K562 (cell line): ENCODE measurements around the gene PLA1A. TPM values are rescaled to one million over a fixed set of nuclear protein-coding genes. Genes with fewer than 3 reads are reported as not detected.
A peak's percentile ranks its signal among the peaks of the same experiment; 100 is the strongest.

Source experiments
- CCNT2 ChIP-seq: IDR thresholded peaks from 2 replicates; pipeline ENCODE4 v1.6.1; 2011; ENCODE audit warnings: borderline replicate concordance, low read depth, mild to moderate bottlenecking, moderate library complexity, mixed read lengths, low read length; ENCODE audit not compliant: insufficient read length; ENCODE audit errors: extremely low read depth
- CXXC5 ChIP-seq: fragments of 250-450 bp; sonication (Bioruptor Pico); IDR thresholded peaks from 2 replicates; pipeline ENCODE4 v1.8.0; 2022; ENCODE audit warnings: inconsistent platforms, mild to moderate bottlenecking, moderate library complexity
- HCFC1 ChIP-seq: IDR thresholded peaks from 2 replicates; pipeline ENCODE4 v1.6.1; 2012; ENCODE audit warnings: low read depth, low read length, improper control_type of control experiment
- MEF2D ChIP-seq: conservative IDR thresholded peaks from 2 replicates; pipeline ENCODE4 v1.6.1; 2016; ENCODE audit warnings: low read depth, missing genetic modification characterization, missing compliant biosample characterization
- MEIS2 ChIP-seq: fragments of 450-650 bp; IDR thresholded peaks from 2 replicates; pipeline ENCODE4 v1.6.1; 2014; ENCODE audit warnings: mild to moderate bottlenecking; ENCODE audit not compliant: partially characterized antibody
- NR4A1 ChIP-seq, 2 experiments: fragments of 250-450 bp in 1 of 2; fragments of 450-650 bp in 1 of 2; sonication (Bioruptor Pico) in 1 of 2; IDR thresholded peaks; 2 replicates each; pipeline versions ENCODE4 v1.4.0 to v1.6.1; 2016 to 2020; ENCODE audit warnings: mild to moderate bottlenecking in 2 of 2, missing compliant biosample characterization in 1 of 2, missing genetic modification characterization in 1 of 2, moderate library complexity in 1 of 2
- POLR2A ChIP-seq: fragments of 450-650 bp; conservative IDR thresholded peaks from 2 replicates; pipeline ENCODE4 v1.6.1; 2016
- RBM22 ChIP-seq: fragments of 200-400 bp; formaldehyde crosslinking; IDR thresholded peaks from 2 replicates; pipeline ENCODE4 v1.6.1; 2018; ENCODE audit warnings: low read length, low read depth; ENCODE audit not compliant: poor library complexity, severe bottlenecking
- TCF3 ChIP-seq: sonication (generic); formaldehyde crosslinking; IDR thresholded peaks from 2 replicates; pipeline ENCODE4 v1.4.0; 2020; ENCODE audit warnings: mild to moderate bottlenecking, missing genetic modification reagents
- ZFX ChIP-seq: sonication (generic); formaldehyde crosslinking; IDR thresholded peaks from 2 replicates; pipeline ENCODE4 v1.8.0; 2022; ENCODE audit warnings: mild to moderate bottlenecking, missing genetic modification reagents, moderate library complexity
- ZNF561 ChIP-seq: fragments of 450-650 bp; formaldehyde crosslinking; conservative IDR thresholded peaks from 2 replicates; pipeline ENCODE4 v1.4.0; 2020; ENCODE audit warnings: mild to moderate bottlenecking, moderate library complexity
- polyA plus RNA-seq, 8 experiments: library from polyadenylated mRNA; depleted of rRNA in 4 of 8; stranded (reverse) in 5 of 8; unstranded in 3 of 8; fragments of >200 nt; fragmentation: Nextera tagmentation in 2 of 8; fragmentation: Illumina TruSeq in 1 of 8; extraction: Ambion mirVana in 2 of 8; extraction: Trizol in 1 of 8; gene quantifications; 2 replicates each; pipeline versions ENCODE4 v1.2.1 to v1.2.3, GENCODE V29; 2011 to 2014; ENCODE audit warnings: inconsistent platforms in 1 of 8, missing spikeins in 1 of 8
- total RNA-seq, 7 experiments: library from RNA; depleted of rRNA in 6 of 7; stranded (reverse); fragments of >200 nt in 6 of 7; fragmentation: Illumina TruSeq in 2 of 7; extraction: Trizol in 2 of 7; gene quantifications; 2 replicates each; pipeline versions ENCODE4 v1.2.1 to v1.2.3, GENCODE V29; 2011 to 2021; ENCODE audit warnings: low replicate concordance in 1 of 7
- TF ChIP-seq, protein P1 (sequence below): fragments of 450-650 bp; IDR thresholded peaks from 2 replicates; pipeline ENCODE4 v1.6.1; 2016; ENCODE audit warnings: low read depth
- TF ChIP-seq, protein P2 (sequence below): fragments of 450-650 bp; IDR thresholded peaks from 2 replicates; pipeline ENCODE4 v1.6.1; 2016
- TF ChIP-seq, protein P3 (sequence below): IDR thresholded peaks from 3 replicates; pipeline ENCODE4 v1.6.1; 2011; ENCODE audit warnings: borderline replicate concordance, mild to moderate bottlenecking, moderate library complexity; ENCODE audit not compliant: insufficient read length; ENCODE audit errors: extremely low read depth

PLA1A gene
- total and polyA plus RNA-seq, 9 of the 15 experiments (the other 6 are each of a cell fraction or from before 2014, with no cell fraction given): not detected

DNA sequence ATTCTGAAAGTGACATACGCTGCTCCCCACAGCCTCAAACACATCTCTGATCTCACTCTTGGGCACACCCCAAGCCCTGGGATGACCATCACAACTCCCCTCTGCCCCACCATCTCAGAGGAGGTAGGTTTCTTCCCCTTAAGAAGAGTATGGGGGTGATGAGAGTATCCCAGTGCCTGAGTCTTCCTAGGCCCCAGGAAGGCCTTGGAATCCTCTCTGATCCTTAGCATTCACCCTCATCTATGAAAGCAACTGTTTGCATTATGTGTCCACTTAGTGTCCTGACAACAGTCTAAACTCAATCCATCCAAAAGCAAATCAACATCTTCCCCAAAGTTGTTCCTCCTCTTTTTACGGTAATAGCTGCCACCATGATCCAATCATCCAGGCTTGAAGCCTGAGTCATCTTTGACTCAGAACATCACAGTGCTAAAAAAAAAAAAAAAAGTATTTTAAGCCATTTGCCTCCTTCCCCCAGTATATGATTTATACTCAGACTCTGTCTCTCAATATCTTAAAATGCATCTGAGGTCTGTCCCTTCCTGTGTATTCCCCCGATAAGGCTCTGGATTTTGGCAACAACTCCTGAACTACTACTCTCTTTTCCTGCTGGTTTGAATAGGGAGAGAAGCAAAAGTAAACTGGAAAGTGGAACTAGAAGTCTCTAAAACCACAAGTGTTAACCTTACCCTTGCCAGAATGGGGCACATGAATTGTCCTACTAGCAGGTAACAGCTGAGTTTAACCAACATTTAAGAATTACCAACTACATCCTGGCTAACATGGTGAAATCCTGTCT is 40.2 kb downstream of the PLA1A start (continued):
- TF ChIP-seq, protein P1, sequence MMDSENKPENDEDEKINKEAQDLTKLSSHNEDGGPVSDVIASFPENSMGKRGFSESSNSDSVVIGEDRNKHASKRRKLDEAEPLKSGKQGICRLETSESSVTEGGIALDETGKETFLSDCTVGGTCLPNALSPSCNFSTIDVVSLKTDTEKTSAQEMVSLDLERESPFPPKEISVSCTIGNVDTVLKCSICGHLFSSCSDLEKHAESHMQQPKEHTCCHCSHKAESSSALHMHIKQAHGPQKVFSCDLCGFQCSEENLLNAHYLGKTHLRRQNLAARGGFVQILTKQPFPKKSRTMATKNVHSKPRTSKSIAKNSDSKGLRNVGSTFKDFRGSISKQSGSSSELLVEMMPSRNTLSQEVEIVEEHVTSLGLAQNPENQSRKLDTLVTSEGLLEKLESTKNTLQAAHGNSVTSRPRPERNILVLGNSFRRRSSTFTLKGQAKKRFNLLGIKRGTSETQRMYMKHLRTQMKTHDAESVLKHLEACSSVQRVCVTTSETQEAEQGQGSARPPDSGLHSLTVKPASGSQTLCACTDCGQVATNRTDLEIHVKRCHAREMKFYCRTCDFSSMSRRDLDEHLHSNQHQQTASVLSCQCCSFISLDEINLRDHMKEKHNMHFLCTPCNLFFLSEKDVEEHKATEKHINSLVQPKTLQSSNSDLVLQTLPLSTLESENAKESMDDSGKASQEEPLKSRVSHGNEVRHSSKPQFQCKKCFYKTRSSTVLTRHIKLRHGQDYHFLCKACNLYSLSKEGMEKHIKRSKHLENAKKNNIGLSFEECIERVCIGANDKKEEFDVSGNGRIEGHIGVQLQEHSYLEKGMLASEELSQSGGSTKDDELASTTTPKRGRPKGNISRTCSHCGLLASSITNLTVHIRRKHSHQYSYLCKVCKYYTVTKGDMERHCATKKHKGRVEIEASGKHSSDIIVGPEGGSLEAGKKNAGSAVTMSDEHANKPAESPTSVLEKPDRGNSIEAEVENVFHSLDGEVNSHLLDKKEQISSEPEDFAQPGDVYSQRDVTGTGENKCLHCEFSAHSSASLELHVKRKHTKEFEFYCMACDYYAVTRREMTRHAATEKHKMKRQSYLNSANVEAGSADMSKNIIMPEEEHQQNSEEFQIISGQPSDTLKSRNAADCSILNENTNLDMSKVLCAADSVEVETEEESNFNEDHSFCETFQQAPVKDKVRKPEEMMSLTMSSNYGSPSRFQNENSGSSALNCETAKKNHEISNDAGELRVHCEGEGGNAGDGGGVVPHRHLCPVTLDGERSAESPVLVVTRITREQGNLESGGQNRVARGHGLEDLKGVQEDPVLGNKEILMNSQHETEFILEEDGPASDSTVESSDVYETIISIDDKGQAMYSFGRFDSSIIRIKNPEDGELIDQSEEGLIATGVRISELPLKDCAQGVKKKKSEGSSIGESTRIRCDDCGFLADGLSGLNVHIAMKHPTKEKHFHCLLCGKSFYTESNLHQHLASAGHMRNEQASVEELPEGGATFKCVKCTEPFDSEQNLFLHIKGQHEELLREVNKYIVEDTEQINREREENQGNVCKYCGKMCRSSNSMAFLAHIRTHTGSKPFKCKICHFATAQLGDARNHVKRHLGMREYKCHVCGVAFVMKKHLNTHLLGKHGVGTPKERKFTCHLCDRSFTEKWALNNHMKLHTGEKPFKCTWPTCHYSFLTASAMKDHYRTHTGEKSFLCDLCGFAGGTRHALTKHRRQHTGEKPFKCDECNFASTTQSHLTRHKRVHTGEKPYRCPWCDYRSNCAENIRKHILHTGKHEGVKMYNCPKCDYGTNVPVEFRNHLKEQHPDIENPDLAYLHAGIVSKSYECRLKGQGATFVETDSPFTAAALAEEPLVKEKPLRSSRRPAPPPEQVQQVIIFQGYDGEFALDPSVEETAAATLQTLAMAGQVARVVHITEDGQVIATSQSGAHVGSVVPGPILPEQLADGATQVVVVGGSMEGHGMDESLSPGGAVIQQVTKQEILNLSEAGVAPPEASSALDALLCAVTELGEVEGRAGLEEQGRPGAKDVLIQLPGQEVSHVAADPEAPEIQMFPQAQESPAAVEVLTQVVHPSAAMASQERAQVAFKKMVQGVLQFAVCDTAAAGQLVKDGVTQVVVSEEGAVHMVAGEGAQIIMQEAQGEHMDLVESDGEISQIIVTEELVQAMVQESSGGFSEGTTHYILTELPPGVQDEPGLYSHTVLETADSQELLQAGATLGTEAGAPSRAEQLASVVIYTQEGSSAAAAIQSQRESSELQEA: no peak
- TF ChIP-seq NR4A1 (CRISPR knock-in tag; IDR thresholded peaks at IDR 0.05) (no peak), NR4A1 (tag; IDR thresholded peaks at IDR 0.05) (no peak), CCNT2 (peak; percentile 13), MEIS2 (peak; percentile 85), ZFX (CRISPR knock-in tag) (peak; percentile 47; the same call in 1 of the 2 replicates), POLR2A (no peak), ZNF561 (no peak), CXXC5 (CRISPR knock-in tag) (0 out of 2 replicates have a peak, but pooled peaks have one; percentile 7), HCFC1 (no peak), MEF2D (tag) (peak; percentile 89; the same call in 1 of the 2 replicates), TCF3 (CRISPR knock-in tag) (peak; percentile 39; the same call in 1 of the 2 replicates), RBM22 (no peak)
- TF ChIP-seq, protein P2, sequence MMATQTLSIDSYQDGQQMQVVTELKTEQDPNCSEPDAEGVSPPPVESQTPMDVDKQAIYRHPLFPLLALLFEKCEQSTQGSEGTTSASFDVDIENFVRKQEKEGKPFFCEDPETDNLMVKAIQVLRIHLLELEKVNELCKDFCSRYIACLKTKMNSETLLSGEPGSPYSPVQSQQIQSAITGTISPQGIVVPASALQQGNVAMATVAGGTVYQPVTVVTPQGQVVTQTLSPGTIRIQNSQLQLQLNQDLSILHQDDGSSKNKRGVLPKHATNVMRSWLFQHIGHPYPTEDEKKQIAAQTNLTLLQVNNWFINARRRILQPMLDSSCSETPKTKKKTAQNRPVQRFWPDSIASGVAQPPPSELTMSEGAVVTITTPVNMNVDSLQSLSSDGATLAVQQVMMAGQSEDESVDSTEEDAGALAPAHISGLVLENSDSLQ: peak; percentile 82
- TF ChIP-seq, protein P3, sequence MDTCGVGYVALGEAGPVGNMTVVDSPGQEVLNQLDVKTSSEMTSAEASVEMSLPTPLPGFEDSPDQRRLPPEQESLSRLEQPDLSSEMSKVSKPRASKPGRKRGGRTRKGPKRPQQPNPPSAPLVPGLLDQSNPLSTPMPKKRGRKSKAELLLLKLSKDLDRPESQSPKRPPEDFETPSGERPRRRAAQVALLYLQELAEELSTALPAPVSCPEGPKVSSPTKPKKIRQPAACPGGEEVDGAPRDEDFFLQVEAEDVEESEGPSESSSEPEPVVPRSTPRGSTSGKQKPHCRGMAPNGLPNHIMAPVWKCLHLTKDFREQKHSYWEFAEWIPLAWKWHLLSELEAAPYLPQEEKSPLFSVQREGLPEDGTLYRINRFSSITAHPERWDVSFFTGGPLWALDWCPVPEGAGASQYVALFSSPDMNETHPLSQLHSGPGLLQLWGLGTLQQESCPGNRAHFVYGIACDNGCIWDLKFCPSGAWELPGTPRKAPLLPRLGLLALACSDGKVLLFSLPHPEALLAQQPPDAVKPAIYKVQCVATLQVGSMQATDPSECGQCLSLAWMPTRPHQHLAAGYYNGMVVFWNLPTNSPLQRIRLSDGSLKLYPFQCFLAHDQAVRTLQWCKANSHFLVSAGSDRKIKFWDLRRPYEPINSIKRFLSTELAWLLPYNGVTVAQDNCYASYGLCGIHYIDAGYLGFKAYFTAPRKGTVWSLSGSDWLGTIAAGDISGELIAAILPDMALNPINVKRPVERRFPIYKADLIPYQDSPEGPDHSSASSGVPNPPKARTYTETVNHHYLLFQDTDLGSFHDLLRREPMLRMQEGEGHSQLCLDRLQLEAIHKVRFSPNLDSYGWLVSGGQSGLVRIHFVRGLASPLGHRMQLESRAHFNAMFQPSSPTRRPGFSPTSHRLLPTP: no peak
